SK-N-MC (cell line): ENCODE measurements around the gene HOXA3.

Experiments
- DNase-seq: peaks from one replicate; pipeline ENCODE4 v3.0.0-alpha.2; 2011; ENCODE audit warnings: low read depth, low spot score
- H3K27ac ChIP-seq: fragments of 200-600 bp; sonication (generic); 2 replicates; pipeline ENCODE4 v1.5.1; 2016; ENCODE audit warnings: mixed run types
- H3K36me3 ChIP-seq: fragments of 200-600 bp; sonication (generic); 2 replicates; pipeline ENCODE4 v1.6.1; 2017; ENCODE audit warnings: antibody characterized with exemption, low read length, mixed read lengths; ENCODE audit not compliant: insufficient read depth
- H3K4me3 ChIP-seq: fragments of 200-600 bp; sonication (generic); 2 replicates; pipeline ENCODE4 v1.5.1; 2016
- H3K9ac ChIP-seq: fragments of 200-600 bp; sonication (generic); 2 replicates; pipeline ENCODE4 v1.8.0; 2017; ENCODE audit warnings: mixed run types, mixed read lengths; ENCODE audit not compliant: insufficient read length
- H3K9me3 ChIP-seq: fragments of 200-600 bp; sonication (generic); 2 replicates; pipeline ENCODE4 v1.6.1; 2017; ENCODE audit warnings: low read depth, mild to moderate bottlenecking, antibody characterized with exemption, low read length, moderate library complexity, mixed read lengths
- EZH2 ChIP-seq: fragments of 200-600 bp; sonication (generic); IDR thresholded peaks from one replicate; pipeline ENCODE4 v1.6.1; 2017; ENCODE audit warnings: antibody characterized with exemption
- FOXP2 ChIP-seq: optimal IDR thresholded peaks from 2 replicates; pipeline ENCODE3; 2011; ENCODE audit warnings: mild to moderate bottlenecking, moderate library complexity; ENCODE audit not compliant: insufficient read depth; ENCODE audit errors: extremely low read length, control extremely low read depth
- POLR2AphosphoS5 ChIP-seq: IDR thresholded peaks from 2 replicates; pipeline ENCODE4 v1.6.1; 2012; ENCODE audit warnings: mild to moderate bottlenecking, low read depth, low read length, borderline replicate concordance

Gene HOXA3

GRCh38 chr7:27095897-27096767, 56.3 kb downstream of the HOXA3 start, which contains the start of gene HOXA1:
Gene HOXA1, minus strand, starts transcription at chr7:27096000. Its CDS starts 88 bp downstream, at chr7:27095912.
- DNase-seq: no peak
- TF ChIP-seq EZH2 (peak; percentile 78), FOXP2 (no peak)
- Histone ChIP-seq H3K9me3 (no peaks in the 10 kb centered on the region), H3K9ac (no peak within 1 kb of the TSS), H3K36me3 (no peaks in the 10 kb centered on the region), H3K4me3 (peak within 1 kb of the TSS; percentile 76), H3K27ac (no peak within 1 kb of the TSS)

- TF ChIP-seq EZH2 (no peak), FOXP2 (no peak), POLR2AphosphoS5 (no peak)
- Histone ChIP-seq H3K4me3 (peak overlapping the region; percentile 32; the same call in 1 of the 2 replicates), H3K36me3 (no peaks in the 10 kb centered on the region), H3K9me3 (no peaks in the 10 kb centered on the region), H3K27ac (no peak overlapping the region), H3K9ac (no peak overlapping the region)
- DNase-seq: no peak
These were observed 57.1 kb downstream of the HOXA3 start for GRCh38 chr7:27095050-27095896.

DNA sequence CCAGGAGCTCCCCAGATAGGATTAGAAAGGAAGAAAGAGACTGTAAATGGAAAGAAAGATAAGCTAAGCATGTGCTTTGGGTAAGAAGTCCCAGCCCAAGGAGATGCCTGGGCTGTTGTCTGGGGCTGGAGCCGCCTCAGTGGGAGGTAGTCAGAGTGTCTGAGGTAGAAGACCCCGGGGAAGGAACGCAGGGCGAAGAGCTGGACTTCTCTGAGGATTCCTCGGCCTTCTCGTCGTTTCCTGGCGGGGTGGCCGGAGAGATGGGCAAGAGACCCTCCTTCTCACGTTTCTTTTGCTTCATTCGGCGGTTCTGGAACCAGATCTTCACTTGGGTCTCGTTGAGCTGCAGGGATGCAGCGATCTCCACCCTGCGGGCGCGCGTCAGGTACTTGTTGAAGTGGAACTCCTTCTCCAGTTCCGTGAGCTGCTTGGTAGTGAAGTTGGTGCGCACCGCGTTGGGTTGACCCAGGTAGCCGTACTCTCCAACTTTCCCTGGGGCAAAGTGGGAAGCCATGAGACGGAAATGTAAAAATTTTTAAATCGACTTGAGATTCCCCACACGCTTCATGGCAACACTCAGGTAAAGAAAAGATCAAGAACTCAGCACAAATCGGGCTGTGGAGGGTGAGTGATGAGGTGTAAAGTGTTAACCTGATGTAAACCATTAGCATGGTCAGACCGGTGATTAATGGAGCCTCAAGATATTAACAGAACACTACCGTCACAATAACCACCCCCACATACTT, 57.9 kb downstream of the HOXA3 start:
- Histone ChIP-seq H3K9ac (no peak overlapping the region), H3K4me3 (no peak overlapping the region), H3K27ac (no peak overlapping the region), H3K36me3 (no peaks in the 10 kb centered on the region), H3K9me3 (no peaks in the 10 kb centered on the region)
- DNase-seq: no peak
- no peak for TF ChIP-seq POLR2AphosphoS5
- TF ChIP-seq EZH2: no peak

- H3K27ac ChIP-seq: no peak overlapping the region
- no peak overlapping the region for H3K4me3 ChIP-seq
- TF ChIP-seq FOXP2 (no peak), EZH2 (no peak), POLR2AphosphoS5 (no peak)
- no peak for DNase-seq
- H3K9me3 ChIP-seq: no peaks in the 10 kb centered on the region
- no peaks in the 10 kb centered on the region for H3K36me3 ChIP-seq
- H3K9ac ChIP-seq: no peak overlapping the region
These were observed 59.0 kb downstream of the HOXA3 start for GRCh38 chr7:27093184-27093895.

- no peak for TF ChIP-seq POLR2AphosphoS5
- TF ChIP-seq EZH2: no peak
- no peak for TF ChIP-seq FOXP2
- no peak overlapping the region for H3K27ac ChIP-seq
- DNase-seq: no peak
- no peaks in the 10 kb centered on the region for H3K9me3 ChIP-seq
- no peak overlapping the region for H3K4me3 ChIP-seq
- no peaks in the 10 kb centered on the region for H3K36me3 ChIP-seq
- no peak overlapping the region for H3K9ac ChIP-seq
These were observed 59.6 kb downstream of the HOXA3 start for GRCh38 chr7:27092819-27093110.

DNA sequence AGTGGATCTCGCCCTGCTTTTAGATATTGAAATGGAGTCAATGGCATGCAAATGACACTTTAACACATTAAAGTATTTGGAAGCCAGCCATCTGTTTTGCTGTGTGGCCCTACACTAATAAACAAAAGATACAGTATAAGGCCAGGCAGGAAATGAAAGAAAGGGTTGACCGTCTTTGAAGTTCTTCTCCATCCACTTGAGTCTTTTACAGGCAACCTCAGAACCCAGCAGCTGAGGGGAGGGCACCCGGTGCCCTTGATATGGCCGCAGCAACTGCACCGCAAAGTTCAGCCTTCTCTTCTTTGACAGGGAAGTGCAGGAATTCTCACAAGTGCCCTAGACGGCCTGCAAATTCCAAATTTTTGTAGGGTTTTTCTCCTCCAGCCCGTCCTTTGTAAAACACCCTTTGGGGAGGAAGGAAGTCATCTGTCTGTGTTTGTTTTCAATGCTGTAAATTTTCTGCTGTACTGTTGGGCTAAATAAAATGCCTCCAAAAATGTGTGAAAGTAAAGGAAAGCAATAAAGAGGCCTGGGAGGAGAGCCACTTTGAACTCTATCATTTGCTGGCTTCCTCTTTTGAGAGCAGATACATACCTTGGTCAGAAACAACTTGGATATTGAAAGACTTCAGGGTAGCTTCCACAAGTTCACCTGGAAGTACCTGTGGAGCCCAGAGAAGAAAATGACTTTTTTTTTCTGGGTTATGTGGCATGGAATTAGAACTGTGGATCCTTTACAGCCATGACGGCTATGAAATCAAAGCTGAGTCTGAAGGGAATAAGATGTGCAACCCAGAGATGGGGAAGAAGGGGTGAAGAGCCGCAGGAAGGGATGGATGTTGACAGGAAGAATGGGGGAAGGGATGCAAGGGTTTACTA, 60.2 kb downstream of the HOXA3 start:
- no peak for DNase-seq
- Histone ChIP-seq H3K4me3 (no peak overlapping the region), H3K27ac (no peak overlapping the region), H3K9me3 (no peaks in the 10 kb centered on the region), H3K36me3 (no peaks in the 10 kb centered on the region), H3K9ac (no peak overlapping the region)
- no peak for TF ChIP-seq FOXP2

DNA sequence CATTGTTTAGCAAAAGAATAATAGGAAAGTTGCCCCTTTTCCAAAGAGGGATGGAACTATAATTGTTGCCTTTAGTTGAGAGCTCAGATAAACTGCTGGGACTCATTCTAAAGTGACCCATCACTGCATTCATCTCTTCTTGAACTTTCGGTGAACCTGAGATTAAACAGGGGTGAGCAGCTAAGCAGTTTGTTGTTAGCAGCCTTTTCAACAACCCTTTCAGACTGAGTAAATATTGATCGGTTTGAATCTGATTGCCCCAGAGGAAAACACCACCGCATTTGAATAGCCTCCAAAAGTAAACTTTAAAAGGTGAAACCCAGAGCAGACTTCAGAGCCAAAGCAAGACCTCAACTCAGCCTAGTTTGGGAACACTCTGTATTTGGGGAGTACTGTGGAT, 61.3 kb downstream of the HOXA3 start:
- TF ChIP-seq FOXP2: no peak
- TF ChIP-seq EZH2: no peak
- no peak for TF ChIP-seq POLR2AphosphoS5
- Histone ChIP-seq H3K27ac (no peak overlapping the region), H3K9me3 (no peaks in the 10 kb centered on the region), H3K4me3 (no peak overlapping the region), H3K36me3 (no peaks in the 10 kb centered on the region), H3K9ac (no peak overlapping the region)
- no peak for DNase-seq
